ENCODE results near the gene PDK3. TPM values are rescaled to one million over a fixed set of nuclear protein-coding genes. Genes with fewer than 3 reads are reported as not detected.

Gene PDK3
- total and polyA plus RNA-seq, 7 donors = 3.6 to 63.2 (median 47.6) TPM

- peak; percentile 59 for DNase-seq
- no peaks in the 10 kb centered on the region for H3K9me3 ChIP-seq
- intact Hi-C loops (cut with DNase I) = no loop called here
- H3K36me3 ChIP-seq = no peaks in the 10 kb centered on the region
- peak overlapping the region; percentile 43 to 75 (median 72) for H3K4me3 ChIP-seq
- TF ChIP-seq, protein P1, sequence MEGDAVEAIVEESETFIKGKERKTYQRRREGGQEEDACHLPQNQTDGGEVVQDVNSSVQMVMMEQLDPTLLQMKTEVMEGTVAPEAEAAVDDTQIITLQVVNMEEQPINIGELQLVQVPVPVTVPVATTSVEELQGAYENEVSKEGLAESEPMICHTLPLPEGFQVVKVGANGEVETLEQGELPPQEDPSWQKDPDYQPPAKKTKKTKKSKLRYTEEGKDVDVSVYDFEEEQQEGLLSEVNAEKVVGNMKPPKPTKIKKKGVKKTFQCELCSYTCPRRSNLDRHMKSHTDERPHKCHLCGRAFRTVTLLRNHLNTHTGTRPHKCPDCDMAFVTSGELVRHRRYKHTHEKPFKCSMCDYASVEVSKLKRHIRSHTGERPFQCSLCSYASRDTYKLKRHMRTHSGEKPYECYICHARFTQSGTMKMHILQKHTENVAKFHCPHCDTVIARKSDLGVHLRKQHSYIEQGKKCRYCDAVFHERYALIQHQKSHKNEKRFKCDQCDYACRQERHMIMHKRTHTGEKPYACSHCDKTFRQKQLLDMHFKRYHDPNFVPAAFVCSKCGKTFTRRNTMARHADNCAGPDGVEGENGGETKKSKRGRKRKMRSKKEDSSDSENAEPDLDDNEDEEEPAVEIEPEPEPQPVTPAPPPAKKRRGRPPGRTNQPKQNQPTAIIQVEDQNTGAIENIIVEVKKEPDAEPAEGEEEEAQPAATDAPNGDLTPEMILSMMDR (IDR thresholded peaks at IDR 0.05) = no peak
- TF ChIP-seq POLR2A (IDR thresholded peaks at IDR 0.05) (no peak), POLR2AphosphoS5 (IDR thresholded peaks at IDR 0.05) (no peak), EP300 (IDR thresholded peaks at IDR 0.05) (no peak)
- H3K27ac ChIP-seq = peak overlapping the region; percentile 79 to 89 (median 86)
- H3K4me1 ChIP-seq = peaks cover 0 to 21% (median 0%) of the 10 kb centered on the region in 4 donors
- WGBS, 2 donors = 1 to 8% methylated on average over 5 of the region's 5 CpGs
- no peaks in the 10 kb centered on the region for H3K27me3 ChIP-seq
These were observed 619 bp upstream of the PDK3 start for GRCh38 chrX:24464498-24464835.

GRCh38 chrX:24465532-24465865 lies 413 bp downstream of the PDK3 start:
- H3K27ac ChIP-seq = peak overlapping the region; percentile 79 to 89 (median 86)
- no peaks in the 10 kb centered on the region for H3K27me3 ChIP-seq
- H3K36me3 ChIP-seq = no peaks in the 10 kb centered on the region
- H3K9me3 ChIP-seq = no peaks in the 10 kb centered on the region
- TF ChIP-seq, protein P1 (IDR thresholded peaks at IDR 0.05) = no peak
- no peak for TF ChIP-seq POLR2A (IDR thresholded peaks at IDR 0.05)
- no peak for TF ChIP-seq EP300 (IDR thresholded peaks at IDR 0.05)
- intact Hi-C loops (cut with DNase I) = no loop called here
- 1% methylated on average over 25 of the region's 25 CpGs for WGBS, 2 donors
- no peak for DNase-seq
- peak overlapping the region; percentile 54 to 75 (median 72) for H3K4me3 ChIP-seq
- peaks cover 0 to 21% (median 0%) of the 10 kb centered on the region in 4 donors for H3K4me1 ChIP-seq

- peaks cover 0 to 22% (median 0%) of the 10 kb centered on the region in 4 donors for H3K4me1 ChIP-seq
- intact Hi-C loops (cut with DNase I) = loop anchor here (2.0 kb wide), 1 partner anchor 39 kb away; no protein-coding TSS in a partner anchor
- H3K27me3 ChIP-seq = no peaks in the 10 kb centered on the region
- peak overlapping the region; percentile 54 to 75 (median 72) for H3K4me3 ChIP-seq
- H3K9me3 ChIP-seq = no peaks in the 10 kb centered on the region
- H3K27ac ChIP-seq = peak overlapping the region; percentile 79 to 89 (median 86)
- WGBS, 2 donors = 37 to 55% methylated on average over 11 of the region's 11 CpGs
- TF ChIP-seq POLR2A (IDR thresholded peaks at IDR 0.05) (no peak), POLR2AphosphoS5 (IDR thresholded peaks at IDR 0.05) (no peak), EP300 (IDR thresholded peaks at IDR 0.05) (no peak)
- TF ChIP-seq, protein P1 (IDR thresholded peaks at IDR 0.05) = no peak
- no peaks in the 10 kb centered on the region for H3K36me3 ChIP-seq
- DNase-seq = no peak
These were observed 939 bp downstream of the PDK3 start for GRCh38 chrX:24466025-24466424.

GRCh38 chrX:24468245-24468644 lies 3.2 kb downstream of the PDK3 start:
- intact Hi-C loops (cut with DNase I) = no loop called here
- Histone ChIP-seq H3K27ac (peak overlapping the region; percentile 24 to 89 (median 64)), H3K4me1 (peaks cover 0 to 30% (median 0%) of the 10 kb centered on the region in 4 donors), H3K36me3 (no peaks in the 10 kb centered on the region), H3K4me3 (no peak overlapping the region), H3K9me3 (no peaks in the 10 kb centered on the region), H3K27me3 (no peaks in the 10 kb centered on the region)
- no peak for TF ChIP-seq POLR2AphosphoS5 (IDR thresholded peaks at IDR 0.05)
- TF ChIP-seq EP300 (IDR thresholded peaks at IDR 0.05) = no peak
- TF ChIP-seq POLR2A (IDR thresholded peaks at IDR 0.05) = no peak
- TF ChIP-seq, protein P1 (IDR thresholded peaks at IDR 0.05) = no peak
- DNase-seq = no peak
- WGBS, 2 donors = 62 to 69% methylated on average over 1 of the region's 1 CpG

GRCh38 chrX:24471808-24472207 lies 6.7 kb downstream of the PDK3 start:
- H3K27ac ChIP-seq = no peak overlapping the region
- no peaks in the 10 kb centered on the region for H3K9me3 ChIP-seq
- 42 to 51% methylated on average over 2 of the region's 2 CpGs for WGBS, 2 donors
- H3K4me3 ChIP-seq = no peak overlapping the region
- no peak for DNase-seq
- intact Hi-C loops (cut with DNase I) = no loop called here
- H3K4me1 ChIP-seq = peaks cover 0 to 22% (median 0%) of the 10 kb centered on the region in 4 donors
- TF ChIP-seq POLR2A (IDR thresholded peaks at IDR 0.05) (no peak), EP300 (IDR thresholded peaks at IDR 0.05) (no peak), POLR2AphosphoS5 (IDR thresholded peaks at IDR 0.05) (no peak)
- TF ChIP-seq, protein P1 (IDR thresholded peaks at IDR 0.05) = no peak
- H3K27me3 ChIP-seq = no peaks in the 10 kb centered on the region
- H3K36me3 ChIP-seq = no peaks in the 10 kb centered on the region

Measured in sigmoid colon (tissue), 7 donors.